Stimulated activated CD4-positive, alpha-beta T cell treated with anti-CD3 and anti-CD28 coated beads, TNF-alpha, amount 100 ng/mL, for 4 hours (primary cell): ENCODE data around the gene ST6GAL1.
"Not testable (repeated sequence)": the region's sequence is repeated elsewhere in the genome, so short reads cannot be mapped to it uniquely, and the experiment has no call there.

ENCODE experiments used
- DNase-seq, 3 experiments: peaks; one replicate each; pipeline ENCODE4 v3.0.0-alpha.2; 2020; ENCODE audit warnings: low read depth in 3 of 3

The ST6GAL1 gene

DNA sequence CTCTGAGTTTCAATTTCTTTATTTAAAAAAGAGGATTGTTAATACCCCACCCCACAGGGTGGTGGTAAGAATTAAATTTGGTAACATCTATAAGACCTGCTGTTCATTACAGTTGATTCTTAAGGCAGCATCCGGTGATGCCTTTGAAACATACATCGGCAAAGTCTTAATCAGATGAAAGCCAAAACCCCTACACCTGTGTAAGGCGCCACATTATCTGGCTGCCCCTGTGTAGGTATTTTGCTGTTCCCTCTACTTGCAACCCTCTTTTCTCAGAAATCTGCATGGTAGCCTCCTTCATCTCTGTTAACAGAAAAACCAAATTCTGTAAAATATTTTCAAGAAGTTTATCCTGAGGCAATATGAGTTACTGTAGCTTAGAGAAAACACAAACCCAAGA, 90.0 kb downstream of the ST6GAL1 start:
- no peak for DNase-seq

GRCh38 chr3:187021748-187022402, 91.5 kb downstream of the ST6GAL1 start:
- DNase-seq: no peak

DNA sequence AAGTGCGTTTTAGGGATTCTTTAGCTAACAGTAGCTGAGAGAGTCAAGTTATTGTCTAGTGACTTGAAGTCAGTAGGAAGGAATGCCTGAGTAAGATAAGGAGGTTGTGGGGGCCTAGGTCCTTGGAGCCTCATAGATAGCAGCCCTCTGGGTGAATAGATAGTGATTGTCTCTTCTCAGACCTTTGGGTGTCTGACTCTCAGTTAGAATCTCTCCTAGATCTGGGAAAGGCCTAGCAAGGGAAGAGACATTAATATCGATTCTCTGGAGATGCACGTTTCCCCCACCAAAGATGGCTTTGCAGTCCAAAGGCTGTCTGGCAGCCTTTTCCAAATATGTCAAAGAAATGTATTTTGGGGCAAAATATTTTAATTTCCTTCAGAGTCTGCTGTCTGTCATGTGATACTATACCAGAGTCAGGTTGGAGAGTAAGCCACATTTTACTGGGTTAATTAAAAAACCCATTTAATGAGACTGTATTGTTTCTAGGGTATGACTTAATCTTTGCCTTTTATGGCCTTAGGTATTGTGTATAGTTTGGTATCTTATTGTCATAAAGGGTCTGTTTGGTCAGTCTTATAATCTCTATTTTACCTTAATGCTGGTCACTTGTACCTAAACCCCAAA, 92.2 kb downstream of the ST6GAL1 start:
- no peak for DNase-seq

DNA sequence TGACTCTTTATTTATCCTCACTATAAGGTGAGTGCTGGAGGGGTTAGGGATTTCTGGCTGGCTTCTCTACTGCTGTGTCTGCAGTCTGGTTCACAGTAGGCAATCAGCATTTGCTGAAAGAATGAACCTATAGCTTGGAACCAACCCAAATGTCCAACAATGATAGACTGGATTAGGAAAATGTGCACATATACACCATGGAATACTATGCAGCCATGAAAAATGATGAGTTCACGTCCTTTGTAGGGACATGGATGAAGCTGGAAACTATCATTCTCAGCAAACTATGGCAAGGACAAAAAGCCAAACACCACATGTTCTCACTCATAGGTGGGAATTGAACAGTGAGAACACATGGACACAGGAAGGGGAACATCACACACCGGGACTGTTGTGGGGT, 93.0 kb downstream of the ST6GAL1 start:
- not testable (repeated sequence) for DNase-seq

DNA sequence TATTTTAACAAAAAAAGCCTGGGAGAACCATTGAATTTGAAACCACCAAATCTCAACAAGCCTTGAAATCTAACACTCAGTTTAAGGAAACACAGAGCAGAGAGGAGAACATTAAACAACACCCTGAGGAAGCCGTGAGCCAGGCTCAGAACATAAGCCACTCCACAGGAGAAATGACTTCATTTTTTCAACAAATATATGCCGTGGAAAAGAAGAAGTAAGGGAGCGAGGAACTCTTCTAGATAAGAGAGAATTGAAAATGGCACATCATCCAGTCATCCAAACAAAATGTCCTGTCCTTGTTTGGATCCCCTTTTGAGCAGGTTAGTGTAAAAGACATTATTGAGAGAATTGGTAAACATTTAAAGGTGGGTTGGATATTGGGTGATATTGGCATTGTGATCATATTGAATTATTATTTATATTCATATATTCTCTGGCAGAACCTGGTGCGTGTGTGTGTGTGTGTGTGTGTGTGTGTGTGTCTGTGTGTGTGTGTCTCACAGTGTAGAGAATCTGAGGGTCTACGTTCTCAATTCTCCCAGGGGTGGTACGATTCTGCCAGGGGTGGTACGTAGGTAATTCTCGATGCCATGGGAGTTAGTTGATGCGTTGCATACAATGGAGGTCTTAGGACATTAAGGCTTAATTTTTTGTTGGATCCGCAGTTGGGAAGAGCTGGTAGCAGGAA, 94.4 kb downstream of the ST6GAL1 start:
- no peak for DNase-seq

- peak; percentile 30 to 55 (median 43) for DNase-seq
These were observed 94.9 kb downstream of the ST6GAL1 start for GRCh38 chr3:187025254-187025655.

- no peak for DNase-seq
These were observed 95.5 kb downstream of the ST6GAL1 start for GRCh38 chr3:187025656-187026316.

- DNase-seq: no peak
These were observed 96.0 kb downstream of the ST6GAL1 start for GRCh38 chr3:187026317-187026670.

GRCh38 chr3:187027531-187028278, 97.4 kb downstream of the ST6GAL1 start:
- peak in 2 of 3 experiments; percentile 40 to 64 for DNase-seq

DNA sequence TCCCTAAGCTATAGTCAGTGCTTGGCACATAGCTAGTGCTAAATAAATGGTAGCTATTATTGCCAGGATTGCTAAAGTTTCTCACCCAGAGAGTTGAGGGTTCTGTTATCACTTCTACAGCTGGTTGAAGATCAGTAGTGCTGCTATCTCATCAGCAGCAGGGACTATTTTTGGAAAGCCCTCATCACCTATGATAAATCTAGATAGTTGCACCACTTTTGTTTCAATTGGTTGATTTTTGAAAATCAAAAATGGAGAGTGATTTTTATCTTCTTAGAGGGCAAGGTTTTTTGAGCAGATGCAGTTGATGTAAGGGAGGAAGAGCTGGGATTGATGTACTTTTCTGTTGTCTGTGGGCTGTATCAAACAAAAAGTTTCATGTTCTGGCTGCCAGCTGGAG, 101.6 kb downstream of the ST6GAL1 start:
- no peak for DNase-seq

DNA sequence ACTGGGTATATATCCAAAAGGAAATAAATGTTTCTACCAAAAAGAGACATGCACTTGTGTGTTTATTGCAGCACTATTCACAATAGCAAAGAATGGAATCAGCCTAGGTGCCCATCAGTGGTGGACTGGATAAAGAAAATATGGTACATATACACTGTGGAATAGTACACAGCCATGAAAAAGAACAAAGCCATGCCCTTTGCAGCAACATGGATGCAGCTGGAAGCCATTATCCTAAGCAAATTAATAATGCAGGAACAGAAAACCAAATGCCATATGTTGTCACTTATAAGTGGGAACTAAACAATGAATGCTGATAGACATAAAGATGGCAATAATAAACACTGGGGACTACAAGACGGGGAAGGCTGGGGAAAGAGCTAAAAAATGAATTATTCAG, 106.1 kb downstream of the ST6GAL1 start:
- DNase-seq: no peak

DNA sequence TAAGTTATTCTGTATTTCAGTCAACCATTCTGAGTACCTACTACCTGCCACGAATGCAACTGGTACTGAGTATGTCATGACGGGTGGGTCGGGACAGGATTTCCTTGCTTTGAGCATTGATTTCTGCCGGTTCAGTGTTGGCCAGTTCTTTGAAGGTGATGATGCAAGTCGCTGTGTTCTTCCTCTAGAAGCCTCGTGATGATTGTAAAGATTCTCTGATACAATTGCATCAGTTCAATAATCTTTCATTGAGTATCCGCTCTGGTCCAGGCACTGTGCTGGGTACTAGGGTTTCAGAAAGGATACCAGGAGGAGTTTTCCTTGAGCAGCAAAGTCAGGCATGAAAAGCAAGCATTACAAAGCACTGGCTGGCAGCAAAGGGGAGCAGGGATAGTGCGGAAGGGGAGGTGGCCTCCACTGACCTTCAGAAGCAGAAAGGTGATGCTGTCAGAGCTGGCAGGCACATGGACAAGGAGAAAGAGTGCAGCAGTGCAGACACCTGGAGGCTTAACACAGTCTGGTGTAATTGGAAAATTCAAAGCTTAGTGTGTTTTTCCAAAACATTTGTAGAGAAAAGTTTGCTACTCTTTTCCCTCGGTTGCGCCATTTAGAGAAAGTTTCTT, 108.9 kb downstream of the ST6GAL1 start:
- DNase-seq: no peak

DNA sequence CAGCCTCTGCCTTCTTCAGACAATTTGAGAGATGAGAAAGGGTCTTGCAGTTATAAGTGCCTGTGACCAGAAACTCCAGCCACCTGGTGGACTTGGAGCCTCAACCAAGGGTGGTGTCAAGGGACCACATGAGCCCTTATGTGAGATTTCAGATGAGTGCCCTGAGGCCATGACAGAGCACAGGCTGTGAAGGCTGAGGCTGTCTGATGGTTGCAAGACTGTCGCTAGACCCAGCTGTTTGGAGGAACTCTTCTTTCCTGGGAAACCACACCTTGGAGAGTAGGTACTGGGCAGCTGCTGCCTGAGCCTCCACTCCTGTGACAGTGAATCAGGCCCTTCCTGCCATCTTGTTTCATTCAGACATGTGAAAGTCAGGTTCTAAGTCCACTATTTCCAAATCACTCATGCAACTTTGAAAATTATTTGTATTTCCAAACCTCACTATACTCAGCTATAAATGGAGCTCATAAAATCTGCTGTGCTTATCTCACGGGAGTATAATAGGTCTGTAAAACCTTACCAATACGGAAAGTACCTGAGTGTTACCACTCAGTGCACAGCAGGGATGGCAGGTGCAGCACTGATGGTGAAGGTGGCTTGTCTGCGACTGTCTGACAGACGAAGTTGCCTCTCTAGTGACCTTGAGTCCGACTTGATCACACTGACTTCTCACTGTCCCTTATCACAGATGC, 109.5 kb downstream of the ST6GAL1 start:
- DNase-seq: no peak

DNA sequence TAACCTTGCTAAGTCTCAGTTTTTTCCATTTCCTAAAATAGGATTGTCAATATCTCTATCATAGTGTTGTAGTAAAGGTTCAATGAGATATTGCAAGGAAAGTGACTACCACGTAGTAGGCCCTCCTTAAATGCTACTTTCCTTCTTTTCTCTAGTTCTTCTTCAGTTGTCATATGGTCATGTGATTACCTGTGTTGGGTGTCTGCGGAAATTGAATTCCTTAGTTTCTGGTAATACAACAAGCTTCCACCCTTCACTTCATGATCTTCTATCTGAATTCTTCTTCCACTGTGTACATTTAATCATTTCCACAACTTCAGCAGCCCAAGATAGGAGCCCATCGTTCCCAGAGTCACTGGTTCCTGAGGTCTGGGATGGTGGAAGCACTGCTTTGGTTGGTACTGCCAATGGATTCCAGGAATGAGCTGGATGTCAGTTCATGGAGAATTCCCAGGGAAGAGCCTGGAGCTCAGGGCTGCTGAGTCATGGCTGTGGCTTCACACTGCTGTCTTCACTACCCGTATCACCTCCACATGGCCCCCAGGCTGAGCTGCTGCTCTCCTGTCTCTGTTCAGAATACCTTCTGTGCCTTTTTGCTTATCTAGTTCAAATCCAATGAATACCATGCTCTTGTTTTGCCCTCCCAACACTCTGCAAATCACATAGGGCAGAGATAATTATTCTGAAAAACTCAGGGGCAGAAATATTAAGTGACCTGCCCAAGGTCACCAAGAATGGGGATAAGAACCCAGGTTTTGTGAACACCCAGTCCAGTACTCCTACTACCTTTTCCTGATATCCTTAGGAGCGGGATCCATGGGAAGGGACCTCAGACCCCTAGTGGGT, 110.4 kb downstream of the ST6GAL1 start:
- DNase-seq: no peak

DNA sequence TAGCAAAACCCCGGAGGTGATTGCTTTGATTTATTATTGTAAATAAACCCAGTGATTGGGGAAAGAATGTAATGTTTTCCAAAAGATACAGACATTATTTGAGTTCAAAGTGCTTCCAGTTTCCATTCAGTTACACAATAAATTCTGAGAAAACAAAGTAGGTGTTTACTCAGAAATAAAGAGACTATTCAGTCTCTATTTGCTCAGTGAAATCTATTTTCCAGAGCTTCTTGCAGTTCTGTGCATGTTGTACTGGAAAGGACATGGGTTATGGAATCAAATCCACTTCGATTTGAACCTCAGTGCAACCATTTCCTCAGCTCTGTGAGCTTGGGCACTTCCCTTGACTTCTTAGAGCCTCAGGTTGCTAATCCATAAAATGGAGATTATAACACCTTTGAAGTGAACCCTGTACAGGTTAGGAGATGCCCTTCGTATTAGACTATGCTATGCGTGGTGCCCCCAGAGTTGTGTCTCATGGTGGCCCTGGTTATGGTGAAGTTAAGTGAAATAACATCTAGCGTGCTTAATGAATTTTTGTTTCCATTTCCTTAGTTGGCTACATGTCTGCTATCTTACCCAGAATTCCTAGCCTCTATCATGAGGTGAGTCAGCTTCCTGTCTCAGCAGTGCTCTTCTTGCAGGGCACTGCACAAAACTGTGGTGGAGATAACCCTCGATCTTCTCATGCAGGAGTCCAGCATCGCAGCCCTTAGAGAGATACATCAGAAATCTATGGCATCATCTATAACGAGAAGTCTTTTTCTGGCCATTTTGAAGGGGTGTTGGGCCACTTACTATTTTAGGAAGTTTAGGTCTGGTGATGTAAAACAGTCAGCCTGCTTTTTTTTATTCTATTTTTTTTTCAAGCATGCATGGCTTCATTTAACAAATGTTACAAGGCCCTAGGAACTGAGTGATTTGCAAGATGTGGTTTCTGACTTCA, 111.3 kb downstream of the ST6GAL1 start:
- DNase-seq: peak in 2 of 3 experiments; percentile 27 to 37

GRCh38 chr3:187042346-187042745, 112.0 kb downstream of the ST6GAL1 start:
- DNase-seq: no peak

DNA sequence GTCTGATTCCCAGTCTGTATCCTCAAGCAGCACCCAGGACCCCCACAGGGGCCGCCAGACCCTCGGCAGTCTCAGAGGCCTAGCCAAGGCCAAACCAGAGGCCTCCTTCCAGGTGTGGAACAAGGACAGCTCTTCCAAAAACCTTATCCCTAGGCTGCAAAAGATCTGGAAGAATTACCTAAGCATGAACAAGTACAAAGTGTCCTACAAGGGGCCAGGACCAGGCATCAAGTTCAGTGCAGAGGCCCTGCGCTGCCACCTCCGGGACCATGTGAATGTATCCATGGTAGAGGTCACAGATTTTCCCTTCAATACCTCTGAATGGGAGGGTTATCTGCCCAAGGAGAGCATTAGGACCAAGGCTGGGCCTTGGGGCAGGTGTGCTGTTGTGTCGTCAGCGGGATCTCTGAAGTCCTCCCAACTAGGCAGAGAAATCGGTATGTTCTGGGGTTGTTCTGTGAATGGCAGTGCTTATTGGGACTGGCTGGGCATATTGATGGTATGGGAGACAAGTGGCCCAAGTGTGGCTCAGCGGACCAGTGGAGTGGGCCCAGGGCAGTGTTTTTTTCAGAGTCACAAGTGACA, 112.6 kb downstream of the ST6GAL1 start:
- no peak for DNase-seq

DNA sequence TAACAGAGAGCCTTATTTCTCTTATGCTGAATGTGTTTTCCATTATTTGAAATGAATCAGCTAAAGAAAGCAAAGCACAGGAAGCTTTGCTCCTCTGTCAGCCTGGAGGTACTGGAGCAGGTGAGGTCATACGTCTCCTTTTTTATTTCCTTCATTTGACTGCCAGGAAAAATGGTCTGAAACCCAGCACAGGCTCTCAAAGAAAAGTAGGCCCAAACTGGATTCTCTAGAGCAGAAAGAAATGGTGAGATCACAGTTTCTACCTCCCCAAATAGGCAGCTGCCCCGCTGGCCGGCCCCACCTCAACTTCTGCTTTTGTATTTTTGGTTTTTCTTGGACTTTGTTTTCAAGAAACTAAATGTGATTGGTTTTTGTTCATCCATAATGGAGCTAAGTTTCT, 113.9 kb downstream of the ST6GAL1 start:
- no peak for DNase-seq
